WTC11 (cell line): ENCODE results near the gene RNPS1. TPM values are rescaled to one million over a fixed set of nuclear protein-coding genes. Genes with fewer than 3 reads are reported as not detected.

ENCODE experiments used
- ATF3 ChIP-seq: sonication (generic); formaldehyde crosslinking; conservative IDR thresholded peaks from 2 replicates; pipeline ENCODE4 v1.8.1; 2022; ENCODE audit warnings: mild to moderate bottlenecking, missing genetic modification reagents
- FOXP1 ChIP-seq: sonication (generic); formaldehyde crosslinking; IDR thresholded peaks from 2 replicates; pipeline ENCODE4 v1.8.0; 2022; ENCODE audit warnings: missing genetic modification reagents, mild to moderate bottlenecking, moderate library complexity, borderline replicate concordance
- GRHL2 ChIP-seq: fragments of 250-450 bp; sonication (Bioruptor Pico); IDR thresholded peaks from 2 replicates; pipeline ENCODE4 v1.8.0; 2022; ENCODE audit warnings: mild to moderate bottlenecking, moderate library complexity; ENCODE audit not compliant: insufficient replicate concordance, severe bottlenecking
- GTF2I ChIP-seq: fragments of 250-450 bp; sonication (Bioruptor Pico); conservative IDR thresholded peaks from 2 replicates; pipeline ENCODE4 v1.4.0; 2021; ENCODE audit warnings: mild to moderate bottlenecking
- MYBL2 ChIP-seq: sonication (generic); formaldehyde crosslinking; IDR thresholded peaks from 2 replicates; pipeline ENCODE4 v1.8.1; 2023; ENCODE audit warnings: mild to moderate bottlenecking, moderate library complexity, missing genetic modification reagents
- NR1H2 ChIP-seq: sonication (generic); formaldehyde crosslinking; IDR thresholded peaks from 2 replicates; pipeline ENCODE4 v1.9.0; 2021; ENCODE audit warnings: mild to moderate bottlenecking, moderate library complexity, missing genetic modification reagents
- SMAD3 ChIP-seq: sonication (generic); formaldehyde crosslinking; IDR thresholded peaks from 2 replicates; pipeline ENCODE4 v1.8.0; 2022; ENCODE audit warnings: missing genetic modification reagents, mild to moderate bottlenecking, borderline replicate concordance
- STAT6 ChIP-seq: sonication (generic); formaldehyde crosslinking; conservative IDR thresholded peaks from 2 replicates; pipeline ENCODE4 v1.8.1; 2023; ENCODE audit warnings: mild to moderate bottlenecking, low read depth, missing genetic modification reagents, moderate library complexity
- TP53 ChIP-seq: sonication (generic); formaldehyde crosslinking; IDR thresholded peaks from 2 replicates; pipeline ENCODE4 v1.8.1; 2023; ENCODE audit warnings: mild to moderate bottlenecking, missing genetic modification reagents
- ZNF121 ChIP-seq: sonication (generic); formaldehyde crosslinking; IDR thresholded peaks from 2 replicates; pipeline ENCODE4 v1.8.0; 2023; ENCODE audit warnings: missing genetic modification reagents
- ZNF263 ChIP-seq: sonication (generic); formaldehyde crosslinking; IDR thresholded peaks from 2 replicates; pipeline ENCODE4 v1.8.1; 2022; ENCODE audit warnings: low read depth, mild to moderate bottlenecking, moderate library complexity, missing genetic modification reagents
- ZNF396 ChIP-seq: fragments of 250-450 bp; sonication (Bioruptor Pico); IDR thresholded peaks from 2 replicates; pipeline ENCODE4 v1.8.0; 2021; ENCODE audit warnings: mild to moderate bottlenecking, moderate library complexity, borderline replicate concordance
- ZNF671 ChIP-seq: fragments of 250-450 bp; sonication (Bioruptor Pico); IDR thresholded peaks from 2 replicates; pipeline ENCODE4 v1.8.0; 2021; ENCODE audit warnings: mild to moderate bottlenecking
- total RNA-seq: library from RNA; stranded (reverse); gene quantifications from 3 replicates; pipeline ENCODE4 v1.2.3, GENCODE V29; 2021
- TF ChIP-seq, protein P1 (sequence below): sonication (generic); formaldehyde crosslinking; IDR thresholded peaks from 2 replicates; pipeline ENCODE4 v1.8.1; 2022; ENCODE audit warnings: missing genetic modification reagents, borderline replicate concordance
- TF ChIP-seq, protein P2 (sequence below): fragments of 250-450 bp; sonication (Bioruptor Pico); IDR thresholded peaks from 2 replicates; pipeline ENCODE4 v1.9.0; 2021; ENCODE audit warnings: moderate library complexity, mild to moderate bottlenecking, inconsistent platforms, borderline replicate concordance
- TF ChIP-seq, protein P3 (sequence below): fragments of 250-450 bp; sonication (Bioruptor Pico); IDR thresholded peaks from 2 replicates; pipeline ENCODE4 v1.9.0; 2021; ENCODE audit warnings: mild to moderate bottlenecking
- TF ChIP-seq, protein P4 (sequence below): sonication (generic); formaldehyde crosslinking; IDR thresholded peaks from 2 replicates; pipeline ENCODE4 v1.8.0; 2023; ENCODE audit warnings: missing genetic modification reagents
- TF ChIP-seq, protein P5 (sequence below): sonication (generic); formaldehyde crosslinking; IDR thresholded peaks from 2 replicates; pipeline ENCODE4 v1.8.0; 2022; ENCODE audit warnings: missing genetic modification reagents
- TF ChIP-seq, protein P6 (sequence below): sonication (generic); formaldehyde crosslinking; IDR thresholded peaks from 2 replicates; pipeline ENCODE4 v1.8.0; 2023; ENCODE audit warnings: mild to moderate bottlenecking, missing genetic modification reagents
- TF ChIP-seq, protein P7 (sequence below): sonication (generic); formaldehyde crosslinking; IDR thresholded peaks from 2 replicates; pipeline ENCODE4 v1.8.1; 2023; ENCODE audit warnings: mild to moderate bottlenecking, moderate library complexity, missing genetic modification reagents

The RNPS1 gene
- total RNA-seq, 1 experiment from 2014 or later, result 331 TPM

DNA sequence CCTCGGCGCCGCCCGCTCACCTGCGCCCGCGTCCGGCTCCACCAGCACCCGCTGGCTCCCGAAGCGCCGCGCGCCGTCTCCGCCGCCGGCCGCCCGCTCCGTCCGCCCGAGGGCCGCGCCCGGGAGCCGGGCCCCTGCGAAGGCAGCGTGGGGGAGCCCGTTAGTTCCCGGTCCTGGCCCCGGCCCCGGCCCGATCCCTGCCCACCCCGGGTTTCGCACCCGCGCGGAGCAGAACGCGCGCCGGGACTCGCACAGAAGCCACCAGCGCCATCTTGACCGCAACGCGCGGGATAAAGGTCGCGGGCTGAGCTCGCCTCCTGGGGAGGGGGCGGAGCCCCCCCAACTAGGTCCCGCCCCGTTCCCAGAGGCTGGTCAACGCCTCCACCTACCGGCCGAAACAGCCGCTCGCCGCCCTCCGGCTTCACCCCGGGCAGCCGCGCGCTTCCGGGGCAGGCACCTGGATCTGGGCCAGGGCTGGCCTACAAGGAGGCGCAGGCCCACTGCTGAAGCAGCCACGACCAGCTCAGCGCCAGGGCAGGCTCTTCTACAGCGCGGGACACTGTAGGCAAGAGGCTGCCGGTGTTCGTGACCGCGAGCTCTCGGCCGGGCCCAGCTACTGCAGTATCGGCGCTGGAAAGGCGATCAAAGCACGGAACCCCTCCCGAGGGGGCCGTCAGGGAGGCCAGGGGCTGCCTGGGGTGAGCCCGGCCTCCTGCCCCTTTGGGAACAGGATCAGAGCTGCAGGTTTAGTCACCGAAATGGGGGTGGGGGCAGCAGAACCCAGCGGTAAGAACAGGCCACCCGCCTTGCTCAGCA, 16.4 kb downstream of the RNPS1 start, which contains the start of gene ECI1 (continued):
- TF ChIP-seq, protein P1, sequence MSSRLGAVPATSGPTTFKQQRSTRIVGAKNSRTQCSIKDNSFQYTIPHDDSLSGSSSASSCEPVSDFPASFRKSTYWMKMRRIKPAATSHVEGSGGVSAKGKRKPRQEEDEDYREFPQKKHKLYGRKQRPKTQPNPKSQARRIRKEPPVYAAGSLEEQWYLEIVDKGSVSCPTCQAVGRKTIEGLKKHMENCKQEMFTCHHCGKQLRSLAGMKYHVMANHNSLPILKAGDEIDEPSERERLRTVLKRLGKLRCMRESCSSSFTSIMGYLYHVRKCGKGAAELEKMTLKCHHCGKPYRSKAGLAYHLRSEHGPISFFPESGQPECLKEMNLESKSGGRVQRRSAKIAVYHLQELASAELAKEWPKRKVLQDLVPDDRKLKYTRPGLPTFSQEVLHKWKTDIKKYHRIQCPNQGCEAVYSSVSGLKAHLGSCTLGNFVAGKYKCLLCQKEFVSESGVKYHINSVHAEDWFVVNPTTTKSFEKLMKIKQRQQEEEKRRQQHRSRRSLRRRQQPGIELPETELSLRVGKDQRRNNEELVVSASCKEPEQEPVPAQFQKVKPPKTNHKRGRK (CRISPR knock-in tag), result no peak
- TF ChIP-seq ZNF671 (CRISPR knock-in tag) (peak; percentile 89; the same call in 1 of the 2 replicates), ZNF263 (CRISPR knock-in tag) (0 out of 2 replicates have a peak, but pooled peaks have one; percentile 16), FOXP1 (no peak; the same call in none of the 2 replicates), GTF2I (CRISPR knock-in tag) (peak; percentile 38; the same call in 1 of the 2 replicates), ZNF121 (CRISPR knock-in tag) (peak; percentile 69; the same call in 1 of the 2 replicates), STAT6 (no peak), MYBL2 (CRISPR knock-in tag) (no peak), TP53 (peak; percentile 82; the same call in 1 of the 2 replicates), ATF3 (CRISPR knock-in tag) (no peak), SMAD3 (CRISPR knock-in tag) (peak; percentile 42; the same call in 1 of the 2 replicates), GRHL2 (no peak), ZNF396 (CRISPR knock-in tag) (no peak), NR1H2 (CRISPR knock-in tag) (no peak)
- TF ChIP-seq, protein P2, sequence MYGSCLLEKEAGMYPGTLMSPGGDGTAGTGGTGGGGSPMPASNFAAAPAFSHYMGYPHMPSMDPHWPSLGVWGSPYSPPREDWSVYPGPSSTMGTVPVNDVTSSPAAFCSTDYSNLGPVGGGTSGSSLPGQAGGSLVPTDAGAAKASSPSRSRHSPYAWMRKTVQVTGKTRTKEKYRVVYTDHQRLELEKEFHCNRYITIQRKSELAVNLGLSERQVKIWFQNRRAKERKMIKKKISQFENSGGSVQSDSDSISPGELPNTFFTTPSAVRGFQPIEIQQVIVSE (CRISPR knock-in tag), result no peak
- TF ChIP-seq, protein P3, sequence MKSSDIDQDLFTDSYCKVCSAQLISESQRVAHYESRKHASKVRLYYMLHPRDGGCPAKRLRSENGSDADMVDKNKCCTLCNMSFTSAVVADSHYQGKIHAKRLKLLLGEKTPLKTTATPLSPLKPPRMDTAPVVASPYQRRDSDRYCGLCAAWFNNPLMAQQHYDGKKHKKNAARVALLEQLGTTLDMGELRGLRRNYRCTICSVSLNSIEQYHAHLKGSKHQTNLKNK, result 0 out of 2 replicates have a peak, but pooled peaks have one; percentile 16
- TF ChIP-seq, protein P4, sequence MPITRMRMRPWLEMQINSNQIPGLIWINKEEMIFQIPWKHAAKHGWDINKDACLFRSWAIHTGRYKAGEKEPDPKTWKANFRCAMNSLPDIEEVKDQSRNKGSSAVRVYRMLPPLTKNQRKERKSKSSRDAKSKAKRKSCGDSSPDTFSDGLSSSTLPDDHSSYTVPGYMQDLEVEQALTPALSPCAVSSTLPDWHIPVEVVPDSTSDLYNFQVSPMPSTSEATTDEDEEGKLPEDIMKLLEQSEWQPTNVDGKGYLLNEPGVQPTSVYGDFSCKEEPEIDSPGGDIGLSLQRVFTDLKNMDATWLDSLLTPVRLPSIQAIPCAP (CRISPR knock-in tag), result no peak
- TF ChIP-seq, protein P5, sequence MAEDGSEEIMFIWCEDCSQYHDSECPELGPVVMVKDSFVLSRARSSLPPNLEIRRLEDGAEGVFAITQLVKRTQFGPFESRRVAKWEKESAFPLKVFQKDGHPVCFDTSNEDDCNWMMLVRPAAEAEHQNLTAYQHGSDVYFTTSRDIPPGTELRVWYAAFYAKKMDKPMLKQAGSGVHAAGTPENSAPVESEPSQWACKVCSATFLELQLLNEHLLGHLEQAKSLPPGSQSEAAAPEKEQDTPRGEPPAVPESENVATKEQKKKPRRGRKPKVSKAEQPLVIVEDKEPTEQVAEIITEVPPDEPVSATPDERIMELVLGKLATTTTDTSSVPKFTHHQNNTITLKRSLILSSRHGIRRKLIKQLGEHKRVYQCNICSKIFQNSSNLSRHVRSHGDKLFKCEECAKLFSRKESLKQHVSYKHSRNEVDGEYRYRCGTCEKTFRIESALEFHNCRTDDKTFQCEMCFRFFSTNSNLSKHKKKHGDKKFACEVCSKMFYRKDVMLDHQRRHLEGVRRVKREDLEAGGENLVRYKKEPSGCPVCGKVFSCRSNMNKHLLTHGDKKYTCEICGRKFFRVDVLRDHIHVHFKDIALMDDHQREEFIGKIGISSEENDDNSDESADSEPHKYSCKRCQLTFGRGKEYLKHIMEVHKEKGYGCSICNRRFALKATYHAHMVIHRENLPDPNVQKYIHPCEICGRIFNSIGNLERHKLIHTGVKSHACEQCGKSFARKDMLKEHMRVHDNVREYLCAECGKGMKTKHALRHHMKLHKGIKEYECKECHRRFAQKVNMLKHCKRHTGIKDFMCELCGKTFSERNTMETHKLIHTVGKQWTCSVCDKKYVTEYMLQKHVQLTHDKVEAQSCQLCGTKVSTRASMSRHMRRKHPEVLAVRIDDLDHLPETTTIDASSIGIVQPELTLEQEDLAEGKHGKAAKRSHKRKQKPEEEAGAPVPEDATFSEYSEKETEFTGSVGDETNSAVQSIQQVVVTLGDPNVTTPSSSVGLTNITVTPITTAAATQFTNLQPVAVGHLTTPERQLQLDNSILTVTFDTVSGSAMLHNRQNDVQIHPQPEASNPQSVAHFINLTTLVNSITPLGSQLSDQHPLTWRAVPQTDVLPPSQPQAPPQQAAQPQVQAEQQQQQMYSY (CRISPR knock-in tag), result no peak
- TF ChIP-seq, protein P6, sequence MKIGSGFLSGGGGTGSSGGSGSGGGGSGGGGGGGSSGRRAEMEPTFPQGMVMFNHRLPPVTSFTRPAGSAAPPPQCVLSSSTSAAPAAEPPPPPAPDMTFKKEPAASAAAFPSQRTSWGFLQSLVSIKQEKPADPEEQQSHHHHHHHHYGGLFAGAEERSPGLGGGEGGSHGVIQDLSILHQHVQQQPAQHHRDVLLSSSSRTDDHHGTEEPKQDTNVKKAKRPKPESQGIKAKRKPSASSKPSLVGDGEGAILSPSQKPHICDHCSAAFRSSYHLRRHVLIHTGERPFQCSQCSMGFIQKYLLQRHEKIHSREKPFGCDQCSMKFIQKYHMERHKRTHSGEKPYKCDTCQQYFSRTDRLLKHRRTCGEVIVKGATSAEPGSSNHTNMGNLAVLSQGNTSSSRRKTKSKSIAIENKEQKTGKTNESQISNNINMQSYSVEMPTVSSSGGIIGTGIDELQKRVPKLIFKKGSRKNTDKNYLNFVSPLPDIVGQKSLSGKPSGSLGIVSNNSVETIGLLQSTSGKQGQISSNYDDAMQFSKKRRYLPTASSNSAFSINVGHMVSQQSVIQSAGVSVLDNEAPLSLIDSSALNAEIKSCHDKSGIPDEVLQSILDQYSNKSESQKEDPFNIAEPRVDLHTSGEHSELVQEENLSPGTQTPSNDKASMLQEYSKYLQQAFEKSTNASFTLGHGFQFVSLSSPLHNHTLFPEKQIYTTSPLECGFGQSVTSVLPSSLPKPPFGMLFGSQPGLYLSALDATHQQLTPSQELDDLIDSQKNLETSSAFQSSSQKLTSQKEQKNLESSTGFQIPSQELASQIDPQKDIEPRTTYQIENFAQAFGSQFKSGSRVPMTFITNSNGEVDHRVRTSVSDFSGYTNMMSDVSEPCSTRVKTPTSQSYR, result no peak
- TF ChIP-seq, protein P7, sequence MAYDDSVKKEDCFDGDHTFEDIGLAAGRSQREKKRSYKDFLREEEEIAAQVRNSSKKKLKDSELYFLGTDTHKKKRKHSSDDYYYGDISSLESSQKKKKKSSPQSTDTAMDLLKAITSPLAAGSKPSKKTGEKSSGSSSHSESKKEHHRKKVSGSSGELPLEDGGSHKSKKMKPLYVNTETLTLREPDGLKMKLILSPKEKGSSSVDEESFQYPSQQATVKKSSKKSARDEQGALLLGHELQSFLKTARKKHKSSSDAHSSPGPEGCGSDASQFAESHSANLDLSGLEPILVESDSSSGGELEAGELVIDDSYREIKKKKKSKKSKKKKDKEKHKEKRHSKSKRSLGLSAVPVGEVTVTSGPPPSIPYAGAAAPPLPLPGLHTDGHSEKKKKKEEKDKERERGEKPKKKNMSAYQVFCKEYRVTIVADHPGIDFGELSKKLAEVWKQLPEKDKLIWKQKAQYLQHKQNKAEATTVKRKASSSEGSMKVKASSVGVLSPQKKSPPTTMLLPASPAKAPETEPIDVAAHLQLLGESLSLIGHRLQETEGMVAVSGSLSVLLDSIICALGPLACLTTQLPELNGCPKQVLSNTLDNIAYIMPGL (CRISPR knock-in tag), result peak; percentile 97
